Head of caudate nucleus (tissue), 42 donors: ENCODE results near the gene DDX31.

Source experiments
- DNase-seq, 42 donors: peaks; one replicate each; pipeline versions ENCODE4 v3.0.0 to v3.0.0-alpha.2; 2020 to 2021; ENCODE audit warnings: mixed read lengths in 7 of 42
- intact Hi-C: fragments of 100-400 bp; cut with DNase I; formaldehyde crosslinking; loops from one replicate; pipeline ENCODE4 v1.15.0; 2022

The DDX31 gene

GRCh38 chr9:132679946-132680625, 10.3 kb upstream of the DDX31 start:
- intact Hi-C loops: no loop called here
- no peak for DNase-seq

GRCh38 chr9:132677976-132678375, 8.2 kb upstream of the DDX31 start:
- no peak for DNase-seq
- intact Hi-C loops: no loop called here

GRCh38 chr9:132674485-132674884, 4.7 kb upstream of the DDX31 start:
- intact Hi-C loops: no loop called here
- DNase-seq: no peak

- intact Hi-C loops: no loop called here
- peak in 4 of 42 donors; percentile 10 to 43 (median 22) for DNase-seq
Observed at GRCh38 chr9:132673355-132673754, 3.6 kb upstream of the DDX31 start.

- no peak for DNase-seq
- intact Hi-C loops: no loop called here
Observed at GRCh38 chr9:132672413-132672690, 2.6 kb upstream of the DDX31 start.

GRCh38 chr9:132671620-132672412, 2.0 kb upstream of the DDX31 start:
- DNase-seq: no peak
- intact Hi-C loops: no loop called here

GRCh38 chr9:132670457-132671391, 941 bp upstream of the DDX31 start, which contains the start of gene GTF3C4:
GTF3C4 (plus strand) TSS chr9:132670464; CDS start chr9:132670599, 135 bp downstream.
- intact Hi-C loops: no loop called here
- peak in 26 of 42 donors; percentile 3 to 92 (median 26) for DNase-seq

- intact Hi-C loops: loop anchor here (10.0 kb wide), 1 partner anchor 215 kb away; no protein-coding TSS in a partner anchor
- DNase-seq: peak in 21 of 42 donors; percentile 26 to 86 (median 76)
Observed at GRCh38 chr9:132669319-132669697, 475 bp downstream of the DDX31 start.

GRCh38 chr9:132663851-132664250, 5.9 kb downstream of the DDX31 start:
- DNase-seq: no peak
- intact Hi-C loops: loop anchor here (10.0 kb wide), 1 partner anchor 221 kb away; no protein-coding TSS in a partner anchor

GRCh38 chr9:132663117-132663516, 6.7 kb downstream of the DDX31 start:
- no peak for DNase-seq
- intact Hi-C loops: loop anchor here (10.0 kb wide), 1 partner anchor 222 kb away; no protein-coding TSS in a partner anchor

- DNase-seq: no peak
- intact Hi-C loops: loop anchor here (10.0 kb wide), 1 partner anchor 222 kb away; no protein-coding TSS in a partner anchor
Observed at GRCh38 chr9:132662152-132662945, 7.4 kb downstream of the DDX31 start.

GRCh38 chr9:132656299-132656698, 13.5 kb downstream of the DDX31 start:
- DNase-seq: no peak
- intact Hi-C loops: no loop called here

GRCh38 chr9:132651259-132651658, 18.5 kb downstream of the DDX31 start:
- peak in 8 of 42 donors; percentile 12 to 44 (median 24) for DNase-seq
- intact Hi-C loops: no loop called here

GRCh38 chr9:132648685-132649084, 21.1 kb downstream of the DDX31 start:
- no peak for DNase-seq
- intact Hi-C loops: no loop called here

- DNase-seq: no peak
- intact Hi-C loops: no loop called here
Observed at GRCh38 chr9:132648283-132648682, 21.5 kb downstream of the DDX31 start.

- intact Hi-C loops: no loop called here
- DNase-seq: no peak
Observed at GRCh38 chr9:132647806-132648205, 22.0 kb downstream of the DDX31 start.

- intact Hi-C loops: no loop called here
- no peak for DNase-seq
Observed at GRCh38 chr9:132647355-132647754, 22.4 kb downstream of the DDX31 start.

- no peak for DNase-seq
- intact Hi-C loops: no loop called here
Observed at GRCh38 chr9:132646726-132647125, 23.1 kb downstream of the DDX31 start.

- DNase-seq: no peak
- intact Hi-C loops: no loop called here
Observed at GRCh38 chr9:132645711-132646110, 24.1 kb downstream of the DDX31 start.
